Prostate gland (tissue), 2 donors: Measurements from ENCODE around the gene SPACA5. TPM values are rescaled to one million over a fixed set of nuclear protein-coding genes. Genes with fewer than 3 reads are reported as not detected.
"Not testable (repeated sequence)": the region's sequence is repeated elsewhere in the genome, so short reads cannot be mapped to it uniquely, and the experiment has no call there.

Experiments used
- DNase-seq: peaks from one replicate; pipeline ENCODE4 v3.0.0-alpha.2; 2019; ENCODE audit warnings: low spot score
- H3K27ac ChIP-seq, 2 donors: fragments of 200-600 bp; sonication (generic); 2 replicates each; pipeline ENCODE4 v1.5.1; 2017 to 2019
- H3K27me3 ChIP-seq: fragments of 200-600 bp; sonication (generic); replicated peaks from 2 replicates; pipeline ENCODE4 v1.5.1; 2019; ENCODE audit not compliant: insufficient read depth
- H3K36me3 ChIP-seq, 2 donors: fragments of 200-600 bp; sonication (generic); 1 replicate in 1 of 2; 2 replicates in 1 of 2; pipeline versions ENCODE4 v1.5.1 to v1.8.1; 2017 to 2019
- H3K4me1 ChIP-seq: fragments of 200-600 bp; sonication (generic); replicated peaks from 2 replicates; pipeline ENCODE4 v1.5.1; 2019
- H3K4me3 ChIP-seq, 2 donors: fragments of 200-600 bp; sonication (generic); 2 replicates each; pipeline ENCODE4 v1.5.1; 2017 to 2019
- H3K9me3 ChIP-seq: fragments of 200-600 bp; sonication (generic); 2 replicates; pipeline ENCODE4 v1.5.1; 2017
- CTCF ChIP-seq, 4 experiments: fragments of 200-600 bp in 2 of 4; fragments of 450-650 bp in 2 of 4; sonication (generic) in 2 of 4; IDR thresholded peaks; 1 replicate in 3 of 4; 2 replicates in 1 of 4; pipeline ENCODE4 v1.5.1; 2016 to 2019; ENCODE audit warnings: antibody characterized with exemption in 4 of 4, mild to moderate bottlenecking in 2 of 4, moderate library complexity in 2 of 4
- POLR2A ChIP-seq: fragments of 450-650 bp; IDR thresholded peaks from one replicate; pipeline ENCODE4 v1.6.1; 2016; ENCODE audit warnings: antibody characterized with exemption, mild to moderate bottlenecking
- POLR2AphosphoS5 ChIP-seq: sonication (generic); formaldehyde crosslinking; IDR thresholded peaks from one replicate; pipeline ENCODE4 v1.6.1; 2017; ENCODE audit warnings: antibody characterized with exemption
- whole genome bisulfite sequencing: methylation state at CpG from one replicate; pipeline ENCODE4 v1.1.5; 2018; 5-methylcytosine and 5-hydroxymethylcytosine counted together
- intact Hi-C: fragments of 100-400 bp; cut with DNase I; formaldehyde crosslinking; loops from one replicate; pipeline ENCODE4 v1.14.2; 2022
- total RNA-seq, 2 donors: library from RNA; depleted of rRNA; stranded (reverse); fragments of >200 nt; gene quantifications; one replicate each; pipeline ENCODE4 v1.1.0, GENCODE V29; 2016

The SPACA5 gene
- total RNA-seq = not detected

GRCh38 chrX:48006688-48007087, at the start of gene SPACA5:
SPACA5 (plus strand) TSS chrX:48006988; CDS start chrX:48007803, 815 bp downstream.
- no CpG with 5 or more reads among the region's 8 CpGs for WGBS
- not testable (repeated sequence) for DNase-seq

GRCh38 chrX:47958206-47958605, 48.6 kb upstream of the SPACA5 start:
- DNase-seq, H3K4me3 ChIP-seq, intact Hi-C loops, H3K36me3 ChIP-seq, H3K27ac ChIP-seq, H3K4me1 ChIP-seq, H3K27me3 ChIP-seq, H3K9me3 ChIP-seq: not testable (repeated sequence)
- 95% methylated on average over 3 of the region's 4 CpGs for whole genome bisulfite sequencing

More at GRCh38 chrX:48006688-48007087, at the start of gene SPACA5:
- H3K27ac ChIP-seq, H3K36me3 ChIP-seq, H3K9me3 ChIP-seq, H3K4me1 ChIP-seq, intact Hi-C loops, H3K4me3 ChIP-seq, H3K27me3 ChIP-seq: not testable (repeated sequence)

GRCh38 chrX:47958761-47959342, 47.9 kb upstream of the SPACA5 start:
- WGBS = 10% methylated on average over 2 of the region's 4 CpGs
- DNase-seq = no peak
- Histone ChIP-seq H3K9me3 (no peaks in the 10 kb centered on the region), H3K36me3 (no peaks in the 10 kb centered on the region), H3K4me1 (no peaks in the 10 kb centered on the region), H3K4me3 (no peak overlapping the region), H3K27me3 (no peaks in the 10 kb centered on the region), H3K27ac (no peak overlapping the region)
- no peak for TF ChIP-seq CTCF (IDR thresholded peaks at IDR 0.05)
- no peak for TF ChIP-seq POLR2A
- no peak for TF ChIP-seq POLR2AphosphoS5
- intact Hi-C loops = no loop called here

- Histone ChIP-seq H3K4me3 (no peak overlapping the region), H3K36me3 (no peaks in the 10 kb centered on the region), H3K27ac (no peak overlapping the region), H3K9me3 (no peaks in the 10 kb centered on the region), H3K4me1 (no peaks in the 10 kb centered on the region), H3K27me3 (no peaks in the 10 kb centered on the region)
- intact Hi-C loops = no loop called here
- TF ChIP-seq POLR2AphosphoS5 (no peak), POLR2A (no peak), CTCF (IDR thresholded peaks at IDR 0.05) (no peak)
- WGBS = 84% methylated on average over 2 of the region's 2 CpGs
- no peak for DNase-seq
These were observed 46.4 kb upstream of the SPACA5 start for GRCh38 chrX:47960406-47960805.

GRCh38 chrX:47961830-47962229, 45.0 kb upstream of the SPACA5 start:
- intact Hi-C loops = not testable (repeated sequence)

GRCh38 chrX:47965526-47965925, 41.3 kb upstream of the SPACA5 start:
- H3K4me1 ChIP-seq, intact Hi-C loops: not testable (repeated sequence)

More at GRCh38 chrX:47961830-47962229, 45.0 kb upstream of the SPACA5 start:
- H3K36me3 ChIP-seq, H3K27ac ChIP-seq, H3K9me3 ChIP-seq, H3K4me1 ChIP-seq, H3K4me3 ChIP-seq, H3K27me3 ChIP-seq, DNase-seq: not testable (repeated sequence)
- WGBS = 59% methylated on average over 6 of the region's 6 CpGs

GRCh38 chrX:47973235-47973634, 33.6 kb upstream of the SPACA5 start:
- WGBS = 97% methylated on average over 3 of the region's 3 CpGs
- Histone ChIP-seq H3K27ac (no peak overlapping the region), H3K36me3 (no peaks in the 10 kb centered on the region), H3K4me1 (no peaks in the 10 kb centered on the region), H3K27me3 (no peaks in the 10 kb centered on the region), H3K4me3 (no peak overlapping the region), H3K9me3 (no peaks in the 10 kb centered on the region)
- intact Hi-C loops = no loop called here
- TF ChIP-seq POLR2AphosphoS5 (no peak), POLR2A (no peak)
- no peak for DNase-seq

More at GRCh38 chrX:47965526-47965925, 41.3 kb upstream of the SPACA5 start:
- not testable (repeated sequence) for H3K27me3 ChIP-seq, DNase-seq, H3K9me3 ChIP-seq, H3K27ac ChIP-seq, H3K4me3 ChIP-seq, H3K36me3 ChIP-seq
- 100% methylated on average over 6 of the region's 14 CpGs for WGBS
